ENCODE data around the gene SPNS2. TPM values are rescaled to one million over a fixed set of nuclear protein-coding genes. Genes with fewer than 3 reads are reported as not detected.

Gene SPNS2
- total RNA-seq, 1 experiment from 2014 or later, result 0.33 TPM

DNA sequence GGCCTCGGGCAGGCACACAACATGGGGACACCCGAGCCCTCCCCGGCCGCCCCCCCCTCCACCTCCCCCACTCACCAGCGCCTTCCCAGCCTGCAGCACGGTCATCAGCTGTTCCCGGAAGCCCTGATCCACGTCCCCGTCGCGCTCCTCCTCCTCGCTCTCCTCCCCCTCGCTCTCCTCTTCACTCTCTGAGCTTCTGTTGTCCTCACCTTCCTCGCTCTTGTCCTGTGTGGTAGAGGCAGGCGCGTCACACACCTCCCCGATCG is 46.2 kb downstream of the SPNS2 start:
- Mint-ChIP-seq H3K9me3 (no peaks in the 10 kb centered on the region), H3K4me1 (peaks cover 0 to 2% of the 10 kb centered on the region in 2 experiments; a peak in 1 of 4 replicates), H3K27me3 (ENCODE audit: low read depth) (no peaks in the 10 kb centered on the region), H3K4me3 (no peak overlapping the region), H3K36me3 (ENCODE audit: insufficient read depth in 1 of 3, low read depth in 3 of 3) (peaks cover 34 to 82% (median 68%) of the 10 kb centered on the region in 3 experiments), H3K27ac (no peak overlapping the region)
- Histone ChIP-seq H3K18ac (ENCODE audit: insufficient read length, low read depth, low read length) (no peak overlapping the region), H3K9ac (ENCODE audit: extremely low read depth, insufficient read length, low read length) (no peak overlapping the region), H3K56ac (ENCODE audit: insufficient read length, low read depth, low read length) (no peak overlapping the region), H2BK12ac (ENCODE audit: insufficient read length, low read depth, low read length) (no peak overlapping the region), H2AFZ (ENCODE audit: low read length) (no peak overlapping the region), H2BK5ac (ENCODE audit: insufficient read length, low read length) (no peak overlapping the region), H2BK20ac (ENCODE audit: low read depth, low read length, poor library complexity, severe bottlenecking) (no peak overlapping the region), H4K8ac (replicated peaks; ENCODE audit: insufficient read length, low read depth, low read length) (no peak overlapping the region), H3K79me1 (ENCODE audit: insufficient read depth, low read depth, low read length, poor library complexity, severe bottlenecking) (no peaks in the 10 kb centered on the region), H3K4ac (ENCODE audit: low read depth, low read length) (no peak overlapping the region), H3K79me2 (ENCODE audit: insufficient read depth, low read length) (no peaks in the 10 kb centered on the region), H3K27me3 (ENCODE audit: insufficient read depth, low read length) (no peaks in the 10 kb centered on the region), H3K14ac (ENCODE audit: insufficient read depth, low read length) (no peak overlapping the region), H4K91ac (ENCODE audit: insufficient read length, low read depth, low read length) (no peak overlapping the region), H2AK5ac (ENCODE audit: insufficient read length, low read length) (no peak overlapping the region), H3K27ac (ENCODE audit: insufficient read length, low read depth, low read length) (no peak overlapping the region), H2BK15ac (ENCODE audit: low read depth, low read length) (no peak overlapping the region), H3K23ac (ENCODE audit: insufficient read length, low read depth, low read length) (no peak overlapping the region), H3K9me3 (ENCODE audit: control insufficient read depth, low read depth, low read length) (no peaks in the 10 kb centered on the region), H3K4me2 (ENCODE audit: insufficient read depth, insufficient read length, low read length) (no peak overlapping the region), H3T11ph (ENCODE audit: low read length) (no peak overlapping the region), H3K4me1 (ENCODE audit: insufficient read depth, low read length) (no peaks in the 10 kb centered on the region), H2BK120ac (ENCODE audit: low read depth, low read length, poor library complexity, severe bottlenecking) (no peak overlapping the region), H3K23me2 (ENCODE audit: insufficient read length, low read depth, low read length, poor library complexity, severe bottlenecking) (no peaks in the 10 kb centered on the region), H4K5ac (ENCODE audit: insufficient read length, low read depth, low read length) (no peak overlapping the region), H4K20me1 (ENCODE audit: control insufficient read depth, insufficient read depth, insufficient read length) (peaks cover 3% of the 10 kb centered on the region)
- DNase-seq, result no peak
- TF ChIP-seq, protein P1, sequence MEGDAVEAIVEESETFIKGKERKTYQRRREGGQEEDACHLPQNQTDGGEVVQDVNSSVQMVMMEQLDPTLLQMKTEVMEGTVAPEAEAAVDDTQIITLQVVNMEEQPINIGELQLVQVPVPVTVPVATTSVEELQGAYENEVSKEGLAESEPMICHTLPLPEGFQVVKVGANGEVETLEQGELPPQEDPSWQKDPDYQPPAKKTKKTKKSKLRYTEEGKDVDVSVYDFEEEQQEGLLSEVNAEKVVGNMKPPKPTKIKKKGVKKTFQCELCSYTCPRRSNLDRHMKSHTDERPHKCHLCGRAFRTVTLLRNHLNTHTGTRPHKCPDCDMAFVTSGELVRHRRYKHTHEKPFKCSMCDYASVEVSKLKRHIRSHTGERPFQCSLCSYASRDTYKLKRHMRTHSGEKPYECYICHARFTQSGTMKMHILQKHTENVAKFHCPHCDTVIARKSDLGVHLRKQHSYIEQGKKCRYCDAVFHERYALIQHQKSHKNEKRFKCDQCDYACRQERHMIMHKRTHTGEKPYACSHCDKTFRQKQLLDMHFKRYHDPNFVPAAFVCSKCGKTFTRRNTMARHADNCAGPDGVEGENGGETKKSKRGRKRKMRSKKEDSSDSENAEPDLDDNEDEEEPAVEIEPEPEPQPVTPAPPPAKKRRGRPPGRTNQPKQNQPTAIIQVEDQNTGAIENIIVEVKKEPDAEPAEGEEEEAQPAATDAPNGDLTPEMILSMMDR (conservative IDR thresholded peaks at IDR 0.05), result no peak
- no CpG with 5 or more reads among the region's 18 CpGs for WGBS (ENCODE audit: extremely low coverage, insufficient read length, low lambda C conversion rate)
